ENCODE results near the gene NEB. TPM values are rescaled to one million over a fixed set of nuclear protein-coding genes. Genes with fewer than 3 reads are reported as not detected.
A peak's percentile ranks its signal among the peaks of the same experiment; 100 is the strongest.

NEB gene
- total and polyA plus RNA-seq, 2 of the 13 experiments (the other 11 are each of a cell fraction or from before 2014, with no cell fraction given): 0.21 to 0.24 TPM

GRCh38 chr2:151760139-151760650, 25.9 kb upstream of the NEB start (continued):
- TF ChIP-seq NONO (IDR thresholded peaks at IDR 0.05) (no peak), NONO (CRISPR knock-in tag; conservative IDR thresholded peaks at IDR 0.05) (peak; percentile 92), SAP130 (CRISPR knock-in tag; IDR thresholded peaks at IDR 0.05; ENCODE audit: low read depth) (peak; percentile 72), KLF12 (CRISPR knock-in tag; IDR thresholded peaks at IDR 0.05; ENCODE audit: borderline replicate concordance) (no peak), FOXM1 (CRISPR knock-in tag; IDR thresholded peaks at IDR 0.05) (no peak), ZNF468 (CRISPR knock-in tag; IDR thresholded peaks at IDR 0.05) (no peak), ZNF512 (CRISPR knock-in tag; IDR thresholded peaks at IDR 0.05) (peak; percentile 50; the same call in 1 of the 2 replicates), ZNF318 (CRISPR knock-in tag; IDR thresholded peaks at IDR 0.05) (peak; percentile 69; the same call in 1 of the 2 replicates), ZNF772 (CRISPR knock-in tag; IDR thresholded peaks at IDR 0.05) (peak; percentile 93; the same call in 1 of the 2 replicates), CHD2 (IDR thresholded peaks at IDR 0.05; ENCODE audit: low read depth, low read length) (no peak), NFE2 (CRISPR knock-in tag; IDR thresholded peaks at IDR 0.05) (no peak), ZBTB43 (CRISPR knock-in tag; conservative IDR thresholded peaks at IDR 0.05) (0 out of 2 replicates have a peak, but pooled peaks have one; percentile 31), ZNF296 (CRISPR knock-in tag; conservative IDR thresholded peaks at IDR 0.05) (peak; percentile 84; the same call in 1 of the 2 replicates), ZSCAN21 (CRISPR knock-in tag; IDR thresholded peaks at IDR 0.05; ENCODE audit: borderline replicate concordance) (peak; percentile 82; the same call in 1 of the 2 replicates), ZNF7 (CRISPR knock-in tag; IDR thresholded peaks at IDR 0.05) (no peak)
